Lower leg skin (tissue), 4 donors: ENCODE results near the gene MPV17. TPM values are rescaled to one million over a fixed set of nuclear protein-coding genes. Genes with fewer than 3 reads are reported as not detected.

Source experiments
- DNase-seq, 2 donors: peaks; one replicate each; pipeline ENCODE4 v3.0.0-alpha.2; 2019; ENCODE audit warnings: low spot score in 2 of 2
- H3K4me3 ChIP-seq: fragments of 200-600 bp; sonication (generic); 2 replicates; pipeline ENCODE4 v1.5.1; 2017; ENCODE audit warnings: mild to moderate bottlenecking, low read depth; ENCODE audit not compliant: poor library complexity, severe bottlenecking
- CTCF ChIP-seq, 3 donors: fragments of 450-650 bp; IDR thresholded peaks; one replicate each; pipeline ENCODE4 v1.5.1; 2016; ENCODE audit warnings: antibody characterized with exemption in 3 of 3, mild to moderate bottlenecking in 3 of 3, moderate library complexity in 2 of 3
- POLR2A ChIP-seq, 2 donors: fragments of 450-650 bp; IDR thresholded peaks; one replicate each; pipeline ENCODE4 v1.6.1; 2016 to 2017; ENCODE audit warnings: antibody characterized with exemption in 2 of 2, mild to moderate bottlenecking in 1 of 2, moderate library complexity in 1 of 2
- WGBS, 2 donors: methylation state at CpG; one replicate each; pipeline ENCODE4 v1.1.5; 2018; 5-methylcytosine and 5-hydroxymethylcytosine counted together
- intact Hi-C: fragments of 100-400 bp; cut with DNase I; formaldehyde crosslinking; loops from one replicate; pipeline ENCODE4 v1.15.0; 2023; ENCODE audit warnings: low total_unique reads
- total RNA-seq, 4 donors: library from RNA; depleted of rRNA; stranded (reverse); fragments of >200 nt; gene quantifications; one replicate each; pipeline ENCODE4 v1.1.0, GENCODE V29; 2016

The MPV17 gene
- total RNA-seq, 4 donors from 2014 or later = 27.2 to 44.8 (median 37.0) TPM

- H3K4me3 ChIP-seq = no peak overlapping the region
- DNase-seq = no peak
- TF ChIP-seq POLR2A (IDR thresholded peaks at IDR 0.05) = no peak
- TF ChIP-seq CTCF (IDR thresholded peaks at IDR 0.05) = no peak
- 34 to 42% methylated on average over 4 of the region's 4 CpGs for WGBS, 2 donors
- intact Hi-C loops = no loop called here
Measured at GRCh38 chr2:27296481-27296880, 26.4 kb downstream of the MPV17 start.

GRCh38 chr2:27294928-27295327 lies 28.0 kb downstream of the MPV17 start:
- no peak for DNase-seq
- intact Hi-C loops = no loop called here
- WGBS, 2 donors = 89 to 94% methylated on average over 8 of the region's 8 CpGs
- no peak for TF ChIP-seq POLR2A (IDR thresholded peaks at IDR 0.05)
- TF ChIP-seq CTCF (IDR thresholded peaks at IDR 0.05) = no peak
- no peak overlapping the region for H3K4me3 ChIP-seq

- no peak for DNase-seq
- TF ChIP-seq CTCF (IDR thresholded peaks at IDR 0.05) = no peak
- TF ChIP-seq POLR2A (IDR thresholded peaks at IDR 0.05) = no peak
- 45 to 55% methylated on average over 6 of the region's 6 CpGs for WGBS, 2 donors
- H3K4me3 ChIP-seq = no peak overlapping the region
- intact Hi-C loops = no loop called here
Measured at GRCh38 chr2:27291865-27292264, 31.0 kb downstream of the MPV17 start.

- no peak for TF ChIP-seq POLR2A (IDR thresholded peaks at IDR 0.05)
- no peak for TF ChIP-seq CTCF (IDR thresholded peaks at IDR 0.05)
- WGBS, 2 donors = 78 to 87% methylated on average over 5 of the region's 5 CpGs
- no peak for DNase-seq
- intact Hi-C loops = no loop called here
- H3K4me3 ChIP-seq = no peak overlapping the region
Measured at GRCh38 chr2:27290549-27290948, 32.3 kb downstream of the MPV17 start.

GRCh38 chr2:27288610-27289009 lies 34.3 kb downstream of the MPV17 start:
- intact Hi-C loops = no loop called here
- TF ChIP-seq POLR2A (IDR thresholded peaks at IDR 0.05) (no peak), CTCF (IDR thresholded peaks at IDR 0.05) (no peak)
- no peak for DNase-seq
- 59 to 61% methylated on average over 3 of the region's 3 CpGs for WGBS, 2 donors
- H3K4me3 ChIP-seq = no peak overlapping the region

GRCh38 chr2:27285481-27285880 lies 37.4 kb downstream of the MPV17 start:
- DNase-seq = no peak
- no peak for TF ChIP-seq POLR2A (IDR thresholded peaks at IDR 0.05)
- TF ChIP-seq CTCF (IDR thresholded peaks at IDR 0.05) = no peak
- intact Hi-C loops = no loop called here
- H3K4me3 ChIP-seq = no peak overlapping the region
- WGBS, 2 donors = 76% methylated on average over 6 of the region's 6 CpGs
